ENCODE results near the gene B3GALT5.

B3GALT5 gene

DNA sequence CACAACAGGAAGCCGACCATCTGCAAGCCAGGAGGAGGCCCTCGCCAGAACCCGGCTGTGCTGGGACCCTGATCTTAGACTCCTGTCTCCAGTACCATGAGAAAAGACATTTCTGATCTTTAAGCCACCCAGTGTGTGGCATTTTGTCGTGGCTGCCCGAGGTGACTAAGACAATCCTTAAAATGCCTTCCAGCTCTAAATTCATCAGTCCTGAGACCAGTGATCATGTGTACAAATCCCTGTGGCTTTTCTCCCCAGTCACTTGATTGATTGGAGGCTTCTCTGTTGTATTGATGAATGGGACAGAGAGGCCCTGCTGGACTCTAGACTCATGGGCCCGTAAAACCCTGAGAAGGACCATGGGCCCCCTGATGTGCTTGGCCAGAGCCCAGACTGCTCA lies 36.1 kb downstream of the B3GALT5 start:
- no peak for DNase-seq

GRCh38 chr21:39649526-39649925 lies 36.8 kb downstream of the B3GALT5 start:
- DNase-seq: no peak

DNA sequence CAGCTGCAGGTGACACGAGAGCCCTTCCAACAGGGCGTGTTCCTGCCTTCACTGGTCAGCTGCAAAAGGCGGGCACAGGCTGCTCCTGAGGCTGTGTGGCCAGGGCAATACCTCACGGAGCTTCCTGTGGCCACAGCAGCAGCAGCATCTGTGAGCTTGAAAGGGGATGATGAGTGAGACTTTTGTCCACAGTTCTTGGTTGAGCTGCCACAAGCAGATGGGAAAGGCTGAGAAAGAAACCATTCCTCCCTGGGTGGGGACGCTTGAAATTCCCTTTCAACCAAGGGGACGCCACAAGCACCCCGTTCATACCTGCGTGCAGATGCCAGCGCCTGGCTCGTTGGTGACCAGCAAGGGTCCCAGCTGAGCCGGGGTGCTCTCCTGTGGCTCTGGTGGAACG lies 37.6 kb downstream of the B3GALT5 start:
- DNase-seq: no peak

DNA sequence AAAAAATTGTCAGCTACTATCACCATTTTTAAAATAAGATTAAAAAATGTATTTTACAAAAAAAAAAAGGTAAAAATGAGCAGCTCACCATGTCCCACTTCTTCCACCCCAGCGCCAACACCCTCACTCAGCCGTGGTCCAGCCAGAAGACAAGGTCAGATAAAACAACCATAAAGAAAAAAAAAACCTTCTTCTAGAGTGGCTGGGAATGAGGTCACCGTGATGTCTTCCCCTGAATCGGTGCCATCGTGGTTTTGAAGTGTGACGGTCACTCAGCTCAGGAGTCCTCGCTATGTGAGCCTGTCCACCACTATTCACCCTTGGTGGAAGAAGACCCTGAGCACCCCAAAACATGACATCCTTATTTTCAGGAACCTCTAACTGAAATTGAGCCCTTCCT lies 38.1 kb downstream of the B3GALT5 start:
- no peak for DNase-seq

- no peak for DNase-seq
These were observed 38.5 kb downstream of the B3GALT5 start for GRCh38 chr21:39651206-39651605.

DNA sequence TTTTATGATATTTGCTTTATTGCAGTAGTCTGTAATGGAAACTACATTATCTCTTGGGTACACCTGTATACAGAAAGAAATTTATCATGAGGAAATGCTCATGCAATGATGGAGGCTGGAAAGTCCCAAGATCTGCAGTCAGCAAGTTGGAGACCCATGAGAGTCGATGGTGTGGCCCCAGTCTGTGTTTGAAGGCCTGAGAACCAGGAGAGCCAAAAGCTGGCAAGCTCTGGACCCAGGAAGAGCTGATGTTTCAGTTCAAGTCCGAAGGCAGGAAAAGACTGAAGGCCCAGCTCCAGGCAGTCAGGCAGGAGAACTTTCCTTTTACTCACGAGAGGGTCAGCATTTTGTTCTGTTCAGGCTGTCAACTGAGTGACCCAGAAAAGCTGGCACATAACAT lies 42.2 kb downstream of the B3GALT5 start:
- DNase-seq: no peak

DNA sequence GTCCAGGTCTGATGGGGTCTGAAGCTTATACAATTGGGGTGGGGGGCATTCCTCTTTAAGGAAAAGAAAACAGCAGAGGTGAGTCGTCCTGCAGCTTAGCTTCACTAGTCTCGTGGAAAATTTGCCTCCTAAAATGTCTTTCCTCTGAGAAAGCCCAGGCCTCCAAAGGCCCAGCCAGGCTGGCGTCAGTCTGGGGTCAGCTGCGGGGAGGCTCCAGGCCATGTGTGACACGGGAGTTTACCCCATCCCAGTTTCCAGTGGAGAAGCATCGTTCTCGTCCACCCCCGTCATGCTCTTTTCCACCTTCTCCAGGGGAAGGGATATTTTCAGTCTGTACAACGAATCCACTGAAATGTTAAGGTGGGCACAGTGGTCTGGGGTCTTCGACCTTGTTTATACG lies 42.8 kb downstream of the B3GALT5 start:
- no peak for DNase-seq

DNA sequence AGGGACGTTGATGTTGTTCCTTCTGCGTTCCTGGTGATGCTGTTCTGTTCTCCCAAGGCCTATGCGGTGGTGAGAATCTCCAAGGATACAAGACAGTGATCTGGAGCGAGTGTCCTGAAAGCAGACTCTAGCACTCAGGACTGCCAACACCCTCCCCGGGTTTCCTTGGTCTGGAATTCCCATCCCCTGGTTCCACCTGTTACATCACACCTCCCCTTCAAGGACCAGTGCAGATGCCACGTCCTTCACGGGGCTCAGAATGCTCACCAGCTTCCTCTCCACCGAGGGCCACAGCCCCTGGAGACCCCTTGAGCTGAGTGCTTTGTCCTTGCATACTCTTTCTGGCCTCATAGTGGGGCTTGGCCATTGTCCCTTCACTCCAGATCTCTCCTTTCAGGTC lies 43.5 kb downstream of the B3GALT5 start:
- no peak for DNase-seq

- no peak for DNase-seq
These were observed 44.5 kb downstream of the B3GALT5 start for GRCh38 chr21:39657091-39657689.

GRCh38 chr21:39658066-39658465 lies 45.3 kb downstream of the B3GALT5 start:
- no peak for DNase-seq

GRCh38 chr21:39659070-39659815 lies 46.5 kb downstream of the B3GALT5 start:
- DNase-seq: no peak

DNA sequence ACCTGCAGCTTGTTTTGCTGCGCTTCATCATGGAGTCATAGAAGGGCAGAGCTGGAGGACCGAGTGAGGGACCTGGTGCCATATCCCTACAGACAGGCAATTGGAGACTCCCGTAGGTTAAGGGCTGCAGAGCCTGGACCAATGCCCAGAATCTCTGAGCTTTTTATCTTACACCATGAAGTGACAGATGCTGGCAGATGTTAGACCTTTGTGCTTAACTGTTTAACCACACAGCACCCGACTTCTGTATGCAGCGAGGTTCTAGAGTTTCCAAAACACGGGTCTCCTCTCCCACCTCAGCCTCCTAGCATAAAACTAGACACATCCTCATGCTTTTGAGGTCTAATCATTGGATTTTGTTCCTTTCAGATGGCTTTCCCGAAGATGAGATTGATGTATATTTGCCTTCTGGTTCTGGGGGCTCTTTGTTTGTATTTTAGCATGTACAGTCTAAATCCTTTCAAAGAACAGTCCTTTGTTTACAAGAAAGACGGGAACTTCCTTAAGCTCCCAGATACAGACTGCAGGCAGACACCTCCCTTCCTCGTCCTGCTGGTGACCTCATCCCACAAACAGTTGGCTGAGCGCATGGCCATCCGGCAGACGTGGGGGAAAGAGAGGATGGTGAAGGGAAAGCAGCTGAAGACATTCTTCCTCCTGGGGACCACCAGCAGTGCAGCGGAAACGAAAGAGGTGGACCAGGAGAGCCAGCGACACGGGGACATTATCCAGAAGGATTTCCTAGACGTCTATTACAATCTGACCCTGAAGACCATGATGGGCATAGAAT lies 47.6 kb downstream of the B3GALT5 start:
- no peak for DNase-seq

DNA sequence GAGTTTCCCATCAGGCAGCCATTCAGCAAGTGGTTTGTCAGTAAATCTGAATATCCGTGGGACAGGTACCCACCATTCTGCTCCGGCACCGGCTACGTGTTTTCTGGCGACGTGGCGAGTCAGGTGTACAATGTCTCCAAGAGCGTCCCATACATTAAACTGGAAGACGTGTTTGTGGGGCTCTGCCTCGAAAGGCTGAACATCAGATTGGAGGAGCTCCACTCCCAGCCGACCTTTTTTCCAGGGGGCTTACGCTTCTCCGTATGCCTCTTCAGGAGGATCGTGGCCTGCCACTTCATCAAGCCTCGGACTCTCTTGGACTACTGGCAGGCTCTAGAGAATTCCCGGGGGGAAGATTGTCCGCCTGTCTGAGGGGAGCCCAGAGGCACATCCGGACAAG lies 48.4 kb downstream of the B3GALT5 start:
- DNase-seq: no peak

GRCh38 chr21:39661740-39662139 lies 49.0 kb downstream of the B3GALT5 start:
- no peak for DNase-seq

DNA sequence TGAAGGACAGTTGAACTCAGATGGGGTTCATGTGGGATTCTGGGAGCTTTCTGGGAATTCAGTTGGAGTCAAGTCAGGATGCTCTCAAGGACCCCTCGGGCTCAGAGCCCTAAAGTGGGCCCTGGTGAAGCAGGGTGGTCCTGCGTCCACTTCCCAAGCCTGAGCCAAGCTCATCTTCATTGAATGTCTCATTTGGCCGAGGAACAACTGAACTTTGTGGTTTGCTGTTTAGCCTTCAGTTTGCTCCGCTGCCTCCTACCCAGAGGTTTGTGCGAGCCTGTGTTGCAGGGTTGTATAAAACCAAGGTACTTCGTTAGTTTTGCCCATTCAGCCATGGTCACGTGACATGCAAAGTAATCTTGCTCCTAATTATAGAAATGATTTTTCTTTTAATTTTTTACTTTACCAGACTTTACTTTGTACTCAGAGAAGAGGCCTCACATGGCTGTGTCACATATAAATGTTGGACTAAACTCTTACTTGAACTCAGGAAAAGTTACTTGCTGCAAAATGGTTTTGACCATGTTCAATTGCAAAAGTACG lies 49.7 kb downstream of the B3GALT5 start:
- no peak for DNase-seq

GRCh38 chr21:39663066-39663465 lies 50.3 kb downstream of the B3GALT5 start:
- no peak for DNase-seq

GRCh38 chr21:39663742-39664492 lies 51.2 kb downstream of the B3GALT5 start:
- no peak for DNase-seq

DNA sequence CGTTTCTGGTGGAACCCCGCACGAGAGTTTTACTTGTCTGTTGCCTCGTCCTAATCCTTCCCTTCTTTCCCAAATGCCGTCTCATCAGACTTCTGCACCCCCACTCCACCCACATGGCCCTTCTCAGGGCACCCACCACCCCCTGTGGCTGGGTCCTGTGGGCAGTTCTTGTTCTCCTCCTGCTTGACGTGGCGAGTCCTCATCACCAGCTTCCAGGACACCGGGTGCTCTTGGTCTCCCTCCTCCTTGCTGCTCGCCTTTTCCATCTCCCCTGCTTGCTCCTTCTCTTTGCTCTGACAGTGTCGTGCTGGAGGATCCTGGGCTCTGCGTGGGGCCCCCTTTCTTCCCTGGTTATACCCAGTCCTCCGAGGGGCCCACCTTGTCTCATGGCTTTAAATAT lies 51.8 kb downstream of the B3GALT5 start:
- DNase-seq: no peak

GRCh38 chr21:39666026-39666425 lies 53.3 kb downstream of the B3GALT5 start:
- DNase-seq: no peak

DNA sequence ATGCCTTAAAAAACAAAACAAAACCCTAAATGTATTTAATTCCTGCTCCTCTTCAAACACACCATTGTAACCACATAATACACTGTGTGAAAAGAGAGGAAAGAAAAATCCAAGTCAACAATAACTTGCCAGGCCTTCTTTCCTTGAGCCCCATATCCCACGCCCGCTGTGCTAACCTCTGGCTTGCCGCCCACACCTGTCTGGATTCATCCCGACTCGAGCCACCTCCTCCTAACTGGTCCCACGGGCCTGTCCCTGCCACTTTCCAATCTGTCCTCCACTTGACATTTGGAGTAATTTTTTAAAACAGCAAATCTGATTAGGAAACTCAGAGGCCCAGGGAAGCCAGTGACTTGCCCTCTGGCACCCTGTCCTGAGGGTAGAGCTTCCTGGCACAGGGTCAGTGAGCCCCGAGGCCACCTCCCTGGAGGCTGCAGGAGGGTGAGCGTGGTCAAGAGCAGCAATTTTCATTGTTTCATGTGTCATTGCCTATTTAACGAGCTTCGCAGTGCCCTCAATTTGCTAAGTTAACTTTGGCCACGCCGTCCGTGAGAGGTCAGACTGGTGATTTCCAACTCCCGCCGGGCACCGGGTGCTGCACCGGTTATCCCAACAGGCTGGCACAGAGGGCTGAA lies 54.1 kb downstream of the B3GALT5 start:
- no peak for DNase-seq

GRCh38 chr21:39667353-39667891 lies 54.7 kb downstream of the B3GALT5 start:
- no peak for DNase-seq

DNA sequence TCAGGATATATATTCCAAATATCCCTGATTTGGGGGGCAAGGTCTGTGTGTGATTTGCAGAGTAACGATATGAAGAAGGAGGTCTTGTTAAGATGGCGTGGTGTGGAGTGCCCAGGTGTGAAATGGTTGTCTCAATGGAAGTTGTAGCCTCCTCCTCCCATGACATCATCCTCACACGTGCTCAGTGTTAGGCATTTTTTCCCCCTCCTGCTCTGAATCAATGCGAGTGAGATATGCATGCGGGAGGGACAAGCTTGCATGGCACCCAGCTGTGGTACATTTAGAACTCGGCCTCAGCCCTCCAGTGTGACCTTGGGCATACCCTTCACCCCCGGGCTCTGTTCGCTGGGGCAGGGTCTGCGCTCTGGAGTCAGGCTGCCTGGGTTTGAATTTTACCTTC lies 55.6 kb downstream of the B3GALT5 start:
- no peak for DNase-seq

Measured in activated effector memory CD4-positive, alpha-beta T cell treated with anti-CD3 and anti-CD28 coated beads, Interleukin-2, amount 50 U/mL, for 16 hours (primary cell).